GM12873 (cell line): Measurements from ENCODE around the gene RAB3IL1.
A peak's percentile ranks its signal among the peaks of the same experiment; 100 is the strongest.

Source experiments
- CTCF ChIP-seq: IDR thresholded peaks from 2 replicates; pipeline ENCODE4 v1.5.1; 2012; ENCODE audit warnings: low read depth, mild to moderate bottlenecking, moderate library complexity, low read length, control low read depth; ENCODE audit not compliant: insufficient read depth; ENCODE audit errors: missing control alignments

RAB3IL1 gene

GRCh38 chr11:61898247-61898582 is 19.2 kb downstream of the RAB3IL1 start:
- no peak for TF ChIP-seq CTCF

GRCh38 chr11:61897387-61898246 is 19.7 kb downstream of the RAB3IL1 start:
- peak; percentile 93 for TF ChIP-seq CTCF

- no peak for TF ChIP-seq CTCF
These were observed 20.5 kb downstream of the RAB3IL1 start for GRCh38 chr11:61896665-61897386.

DNA sequence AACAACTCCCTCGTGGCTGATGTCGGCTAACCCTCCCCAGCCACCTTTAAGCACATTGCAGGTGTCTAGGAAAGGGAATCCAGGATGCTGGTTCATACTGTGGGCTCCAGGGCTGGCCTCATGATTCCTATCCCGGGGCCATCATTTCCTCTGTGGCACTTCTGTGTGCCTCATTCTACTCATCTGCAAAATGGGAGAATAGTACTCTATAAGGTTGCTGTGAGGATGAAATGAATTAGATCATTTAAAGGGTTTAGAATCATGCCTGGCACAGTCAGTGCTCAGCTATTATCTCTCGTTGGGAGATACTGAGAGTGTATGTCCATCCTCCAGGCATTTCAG is 21.7 kb downstream of the RAB3IL1 start:
- no peak for TF ChIP-seq CTCF

GRCh38 chr11:61895046-61895717 is 22.2 kb downstream of the RAB3IL1 start:
- TF ChIP-seq CTCF: no peak

DNA sequence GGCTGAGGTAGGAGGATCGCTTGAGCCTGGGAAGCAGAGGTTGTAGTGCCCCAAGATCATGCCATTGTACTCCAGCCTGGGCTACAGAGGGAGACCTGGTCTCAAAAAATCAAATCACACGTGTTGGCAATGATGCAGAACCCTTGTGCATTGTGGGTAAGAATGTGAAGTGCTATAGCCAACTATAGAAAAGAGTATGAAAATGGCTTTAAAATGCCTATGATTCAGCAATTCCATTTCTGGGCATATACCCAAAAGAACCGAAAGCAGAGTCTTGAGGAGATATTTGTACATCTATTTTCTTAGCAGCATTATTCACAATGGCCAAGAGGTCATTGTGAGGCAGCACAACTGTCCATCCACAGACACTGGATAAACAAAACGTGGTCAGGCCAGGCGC is 23.4 kb downstream of the RAB3IL1 start:
- no peak for TF ChIP-seq CTCF

- TF ChIP-seq CTCF: peak; percentile 22
These were observed 25.3 kb downstream of the RAB3IL1 start for GRCh38 chr11:61892085-61892370.
